A673 (cell line): ENCODE measurements around the gene ZSCAN5A. TPM values are rescaled to one million over a fixed set of nuclear protein-coding genes. Genes with fewer than 3 reads are reported as not detected.
"Not testable (repeated sequence)": the region's sequence is repeated elsewhere in the genome, so short reads cannot be mapped to it uniquely, and the experiment has no call there.

Source experiments
- BruUV-seq: library from RNA; stranded (reverse); fragments of 400-500 nt; replicated peaks from 2 replicates; lab custom pipeline; 2021; lab: Mats Ljungman, UMichigan
- CTCF ChIA-PET: fragments of 300-600 bp; sonication (Branson Sonifier 250); formaldehyde crosslinking; loops from one replicate; lab custom pipeline; 2022; ENCODE audit warnings: antibody characterized with exemption; lab: Charles Lee
- POLR2A ChIA-PET: fragments of 300-600 bp; sonication (Branson Sonifier 250); formaldehyde crosslinking; loops from one replicate; lab custom pipeline; 2022; ENCODE audit warnings: antibody characterized with exemption; ENCODE audit not compliant: low non-redundant PET; lab: Charles Lee
- DNase-seq: peaks from one replicate; pipeline ENCODE4 v3.0.0-alpha.2; 2015; ENCODE audit warnings: low spot score
- H3K27ac ChIP-seq: fragments of 200-600 bp; sonication (generic); 2 replicates; pipeline ENCODE4 v1.5.1; 2016; ENCODE audit warnings: mixed run types, low read depth, mild to moderate bottlenecking, mixed read lengths, antibody characterized with exemption, low read length; ENCODE audit not compliant: poor library complexity, severe bottlenecking
- H3K27me3 ChIP-seq: fragments of 200-600 bp; sonication (generic); replicated peaks from 2 replicates; pipeline ENCODE4 v1.6.1; 2017; ENCODE audit warnings: mixed run types, low read depth, mild to moderate bottlenecking, mixed read lengths, antibody characterized with exemption, low read length; ENCODE audit not compliant: insufficient read depth, poor library complexity
- H3K36me3 ChIP-seq: fragments of 200-600 bp; sonication (generic); 2 replicates; pipeline ENCODE4 v1.6.1; 2016; ENCODE audit warnings: mixed run types, mild to moderate bottlenecking, mixed read lengths, antibody characterized with exemption, low read length; ENCODE audit not compliant: insufficient read depth, poor library complexity, severe bottlenecking
- H3K4me1 ChIP-seq: fragments of 200-600 bp; sonication (generic); 2 replicates; pipeline ENCODE4 v1.6.1; 2017; ENCODE audit warnings: mixed run types, mild to moderate bottlenecking, mixed read lengths, antibody characterized with exemption, low read length; ENCODE audit not compliant: insufficient read depth, poor library complexity, severe bottlenecking
- H3K4me3 ChIP-seq: fragments of 200-600 bp; sonication (generic); 2 replicates; pipeline ENCODE4 v1.5.1; 2016; ENCODE audit warnings: low read depth, mixed run types, mild to moderate bottlenecking, mixed read lengths, low read length; ENCODE audit not compliant: poor library complexity, severe bottlenecking
- H3K9me3 ChIP-seq: fragments of 200-600 bp; sonication (generic); 2 replicates; pipeline ENCODE4 v1.6.1; 2016; ENCODE audit warnings: mixed run types, low read depth, mild to moderate bottlenecking, mixed read lengths, antibody characterized with exemption, low read length; ENCODE audit not compliant: poor library complexity, severe bottlenecking
- CTCF ChIP-seq: fragments of 300-800, 200-600 bp; sonication (generic); conservative IDR thresholded peaks from 2 replicates; pipeline ENCODE4 v1.5.1; 2017; ENCODE audit warnings: low read depth, mild to moderate bottlenecking, antibody characterized with exemption, low read length, moderate library complexity, mixed read lengths
- EZH2 ChIP-seq: fragments of 200-600 bp; sonication (generic); IDR thresholded peaks from 2 replicates; pipeline ENCODE4 v1.6.1; 2017; ENCODE audit warnings: borderline replicate concordance, low read depth, mild to moderate bottlenecking, mixed read lengths, antibody characterized with exemption, low read length; ENCODE audit not compliant: poor library complexity, severe bottlenecking
- intact Hi-C: fragments of 100-400 bp; cut with micrococcal nuclease; formaldehyde crosslinking; loops from one replicate; pipeline ENCODE4 v1.10.0; 2022; ENCODE audit not compliant: unreplicated experiment
- total RNA-seq: library from RNA; stranded (reverse); gene quantifications from 2 replicates; pipeline ENCODE4 v1.2.3, GENCODE V29; 2021

Gene ZSCAN5A
- total RNA-seq, 1 experiment from 2014 or later, result 18.8 TPM

GRCh38 chr19:56258272-56258671, 56.4 kb downstream of the ZSCAN5A start:
- Histone ChIP-seq H3K27ac (no peak overlapping the region), H3K9me3 (no peaks in the 10 kb centered on the region), H3K36me3 (no peaks in the 10 kb centered on the region), H3K4me3 (no peak overlapping the region), H3K27me3 (no peaks in the 10 kb centered on the region), H3K4me1 (no peaks in the 10 kb centered on the region)
- no TSS peak for BruUV-seq
- CTCF ChIA-PET, result no interaction called here
- TF ChIP-seq CTCF (no peak), EZH2 (no peak)
- POLR2A ChIA-PET, result no interaction called here
- intact Hi-C loops, result no loop called here
- no peak for DNase-seq

- Histone ChIP-seq H3K9me3 (no peaks in the 10 kb centered on the region), H3K4me1 (no peaks in the 10 kb centered on the region), H3K4me3 (no peak overlapping the region), H3K36me3 (no peaks in the 10 kb centered on the region), H3K27ac (no peak overlapping the region), H3K27me3 (no peaks in the 10 kb centered on the region)
- BruUV-seq, result no TSS peak
- ChIA-PET CTCF (interaction anchor here (0.6 to 3.5 kb wide), 15 partner anchors 12 to 1757 kb away, joined by 4 to 92 read pairs (median 6); partner anchors contain the start of gene ZSCAN5A), POLR2A (no interaction called here)
- intact Hi-C loops, result loop anchor here (2.0 kb wide), 3 partner anchors 79 to 187 kb away; no protein-coding TSS in a partner anchor
- TF ChIP-seq EZH2 (no peak), CTCF (peak; percentile 52; the same call in 1 of the 2 replicates)
- DNase-seq, result peak; percentile 68
Measured at GRCh38 chr19:56253737-56254136, 60.9 kb downstream of the ZSCAN5A start.

- DNase-seq, result peak; percentile 90
- no peaks in the 10 kb centered on the region for H3K4me1 ChIP-seq
- no peaks in the 10 kb centered on the region for H3K9me3 ChIP-seq
- BruUV-seq, result no TSS peak
- no peaks in the 10 kb centered on the region for H3K36me3 ChIP-seq
- ChIA-PET CTCF (interaction anchor here (0.5 to 3.5 kb wide), 21 partner anchors 12 to 1756 kb away, joined by 3 to 92 read pairs (median 6); partner anchors contain the start of gene ZSCAN5A), POLR2A (no interaction called here)
- no peak overlapping the region for H3K4me3 ChIP-seq
- intact Hi-C loops, result loop anchor here (2.0 kb wide), 2 partner anchors 176 to 186 kb away; no protein-coding TSS in a partner anchor
- H3K27ac ChIP-seq, result no peak overlapping the region
- H3K27me3 ChIP-seq, result no peaks in the 10 kb centered on the region
- TF ChIP-seq CTCF (peak; percentile 92), EZH2 (no peak)
Measured at GRCh38 chr19:56252699-56253422, 61.8 kb downstream of the ZSCAN5A start.

GRCh38 chr19:56248736-56249338, 65.8 kb downstream of the ZSCAN5A start:
- POLR2A ChIA-PET, H3K27me3 ChIP-seq, H3K4me3 ChIP-seq, BruUV-seq, H3K4me1 ChIP-seq, H3K9me3 ChIP-seq, DNase-seq, H3K36me3 ChIP-seq, H3K27ac ChIP-seq, CTCF ChIA-PET, intact Hi-C loops: not testable (repeated sequence)
